GM18499 (cell line): ENCODE results near the gene USP49.

Experiments used
- ATAC-seq: cut with Tn5 transposase; IDR thresholded peaks from one replicate; pipeline ENCODE4 v1.9.1; 2021; ENCODE audit warnings: moderate number of reproducible peaks; ENCODE audit not compliant: insufficient read depth, unreplicated experiment

USP49 gene

DNA sequence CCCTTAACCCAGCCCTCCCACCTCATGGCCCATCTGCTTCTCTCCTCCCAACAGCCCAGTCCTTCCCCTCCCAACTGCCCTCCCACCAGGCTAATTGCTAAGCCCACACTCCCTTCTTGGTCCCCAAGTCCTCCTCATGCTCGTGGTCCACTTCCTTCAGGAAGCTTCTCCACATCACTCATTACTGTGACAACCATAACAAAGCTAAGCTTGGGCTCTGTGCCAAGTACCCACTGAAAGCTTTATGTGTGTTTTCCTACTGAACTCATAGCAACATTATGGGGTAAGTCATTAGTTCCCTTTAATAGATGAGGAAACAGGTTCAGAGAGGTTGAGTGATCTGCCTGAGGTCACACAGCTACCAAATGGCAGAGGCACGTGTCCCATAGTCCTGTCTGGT is 131.7 kb downstream of the USP49 start:
- ATAC-seq: no peak

DNA sequence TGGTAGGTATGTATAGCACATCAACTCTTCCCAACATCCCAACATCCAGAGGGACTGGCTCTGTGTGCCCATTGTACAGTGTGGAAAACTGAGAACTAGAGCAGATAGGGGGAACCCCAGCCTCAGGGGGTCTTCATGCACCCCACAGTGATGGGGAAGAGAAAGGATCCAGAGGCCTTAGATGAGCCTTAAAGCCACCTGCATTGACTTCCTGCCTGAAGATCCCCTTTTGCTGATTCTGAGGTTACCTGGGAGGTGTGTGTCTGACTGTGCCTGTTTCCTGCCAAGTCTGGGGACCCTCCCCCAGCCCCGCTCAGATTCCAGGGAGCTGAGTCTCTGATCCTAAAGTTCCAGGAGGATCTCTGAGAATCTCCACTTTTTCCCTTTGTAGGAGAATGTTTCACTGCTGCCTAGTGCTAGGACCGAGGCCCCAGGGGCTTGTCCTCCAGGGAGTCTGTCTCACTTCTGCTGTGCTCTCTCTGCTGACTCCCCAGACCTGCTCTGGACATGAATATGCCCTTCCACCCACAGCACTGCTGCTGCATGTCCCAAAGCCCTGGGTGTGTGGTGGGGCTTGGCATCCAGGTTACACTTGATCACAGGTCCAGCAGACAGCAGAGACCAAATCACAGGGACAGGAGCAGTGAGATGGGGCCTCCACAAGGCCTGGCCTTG is 135.1 kb downstream of the USP49 start:
- no peak for ATAC-seq

DNA sequence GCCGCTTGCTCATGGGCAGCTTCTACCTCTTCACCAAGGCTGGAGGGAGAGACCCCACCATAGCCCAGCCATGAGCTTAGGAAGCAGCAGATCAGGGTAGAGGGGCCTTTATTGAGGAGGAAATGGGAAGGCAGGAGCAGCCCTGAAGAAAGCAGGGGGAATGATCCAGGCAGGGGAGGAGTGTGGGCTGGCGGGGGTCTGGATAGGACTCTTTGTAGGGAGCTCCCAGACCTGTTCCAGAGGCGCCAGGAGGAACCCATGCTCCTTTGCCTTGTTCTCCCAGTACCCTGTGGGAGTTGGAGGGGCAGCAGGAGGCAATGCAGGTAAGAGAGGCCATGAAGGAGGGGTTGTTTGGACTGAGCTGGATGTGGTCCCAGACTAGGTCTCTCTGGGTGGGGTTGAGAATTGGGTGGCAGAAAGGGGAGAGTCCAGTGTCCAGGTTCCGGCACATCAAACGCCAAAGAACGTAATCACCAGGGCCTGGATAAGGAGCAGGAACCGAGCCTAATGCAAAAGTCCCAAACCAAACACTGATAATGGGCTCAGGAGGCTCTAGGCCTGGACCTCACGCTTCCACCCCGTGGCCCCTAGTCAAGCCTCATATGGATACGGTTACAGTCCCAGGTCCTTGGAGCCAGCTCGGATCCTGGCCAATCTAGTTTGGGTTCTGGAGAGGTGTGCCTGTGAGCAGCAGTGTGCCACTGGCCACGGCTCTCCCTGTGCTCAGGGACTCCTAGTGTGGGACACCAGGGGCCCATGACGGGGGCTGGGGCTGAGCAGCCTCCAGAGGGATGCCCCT is 135.9 kb downstream of the USP49 start:
- ATAC-seq: no peak

DNA sequence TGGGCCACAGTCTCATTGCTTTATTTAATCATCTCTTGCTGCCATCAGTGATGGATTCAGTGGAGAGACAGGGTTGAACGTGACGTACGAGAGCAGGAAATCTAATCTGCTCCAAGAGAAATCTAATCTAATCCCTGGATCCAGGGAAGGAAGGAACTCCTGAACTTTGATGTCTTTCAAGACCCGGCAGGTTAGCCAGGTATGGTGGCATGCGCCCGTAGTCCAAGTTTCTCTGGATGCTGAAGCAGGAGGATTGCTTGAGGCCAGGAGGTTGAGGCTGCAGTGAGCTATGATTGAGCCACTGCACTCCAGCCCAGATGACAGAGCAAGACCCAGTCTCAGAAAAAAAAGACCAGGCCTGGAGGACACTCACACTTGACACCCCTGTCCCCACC is 136.5 kb downstream of the USP49 start:
- ATAC-seq: no peak

DNA sequence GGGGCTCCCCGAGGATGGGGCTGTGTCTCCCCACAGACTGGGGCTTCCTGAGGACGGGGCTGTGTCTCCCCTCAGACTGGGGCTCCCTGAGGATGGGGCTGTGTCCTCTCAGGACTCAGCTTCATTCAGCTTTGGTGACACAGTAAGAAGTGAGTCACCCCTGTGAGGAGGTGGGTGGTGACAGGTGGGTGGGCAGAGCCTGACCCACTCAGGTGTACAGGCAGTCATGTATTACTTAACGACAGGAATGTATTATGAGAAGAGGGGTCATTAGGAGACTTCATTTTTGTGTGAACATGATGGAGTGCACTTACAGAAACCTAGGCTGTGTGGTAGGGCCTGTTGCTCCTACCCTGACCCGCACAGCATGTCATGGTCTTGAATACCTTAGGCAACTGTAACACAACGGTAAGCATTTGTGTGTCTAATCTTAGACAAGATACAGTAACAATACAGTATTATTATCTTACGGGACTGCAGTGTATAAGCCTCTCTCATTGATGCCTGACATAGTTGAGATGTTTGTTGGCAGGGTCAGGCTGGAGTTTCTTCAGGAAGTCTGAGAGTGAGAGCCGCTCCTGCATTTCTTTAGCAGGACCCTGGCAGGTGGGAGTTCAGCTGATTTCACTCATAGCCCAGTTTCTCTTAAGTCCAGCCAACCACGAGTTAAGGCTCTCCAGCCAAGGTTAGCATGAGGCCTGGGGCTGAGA is 137.1 kb downstream of the USP49 start:
- no peak for ATAC-seq

DNA sequence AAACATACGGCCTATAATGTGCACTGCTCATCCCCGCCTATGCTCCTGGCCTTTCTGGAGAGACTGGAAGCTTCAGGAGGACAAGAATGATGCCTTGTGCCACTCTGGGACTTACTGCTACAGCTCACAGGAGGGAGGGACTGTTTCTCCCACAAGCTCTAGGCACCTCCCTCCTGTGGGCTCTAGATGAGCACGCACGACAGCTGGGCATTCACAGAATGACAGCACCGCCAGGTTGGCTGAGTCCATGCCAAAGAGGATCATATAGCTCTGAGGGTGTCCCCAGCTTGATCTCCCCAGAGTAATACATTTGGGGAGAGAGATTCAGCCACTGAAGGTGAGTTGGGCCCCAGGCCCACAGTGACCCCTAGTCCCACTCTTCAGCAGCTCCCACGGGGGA is 137.9 kb downstream of the USP49 start:
- no peak for ATAC-seq

DNA sequence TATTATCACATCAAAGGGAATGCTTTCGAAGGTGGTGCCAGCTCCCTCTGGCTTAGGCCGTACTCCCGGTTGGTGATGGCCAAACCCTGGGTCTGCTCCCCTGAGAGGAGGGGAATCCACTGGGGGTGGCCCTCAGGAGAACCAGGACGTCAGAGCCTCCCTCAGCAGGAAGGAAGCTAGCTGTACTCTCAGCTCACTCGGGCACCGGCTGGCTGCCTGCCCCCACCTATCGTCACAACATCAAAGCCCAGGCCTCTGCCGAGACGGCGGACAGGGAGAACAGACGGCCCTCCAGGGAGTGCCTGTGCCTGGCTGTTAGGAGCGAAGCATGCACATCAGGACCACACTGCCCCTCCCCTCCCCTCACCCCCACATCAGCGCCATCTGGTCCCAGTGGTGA is 138.8 kb downstream of the USP49 start:
- no peak for ATAC-seq

DNA sequence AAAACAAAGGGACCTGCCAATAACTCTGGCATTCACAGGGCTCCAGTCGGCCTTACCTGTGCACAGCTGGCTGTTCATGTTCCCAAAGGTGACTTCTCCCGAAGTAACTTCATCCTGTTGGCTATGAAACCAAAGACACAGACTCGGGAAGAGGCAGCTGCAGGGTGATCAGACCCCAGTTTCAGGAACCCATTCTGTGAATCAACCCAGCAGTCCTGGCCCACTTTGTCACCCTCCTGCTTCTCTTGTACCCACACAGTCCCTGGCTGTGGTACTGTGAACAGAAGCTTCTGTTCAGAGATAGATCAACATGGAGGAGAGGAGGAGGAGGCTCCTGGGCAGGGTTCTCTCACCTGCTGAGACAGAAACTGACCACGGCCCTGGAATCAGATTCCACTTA is 139.3 kb downstream of the USP49 start:
- no peak for ATAC-seq

DNA sequence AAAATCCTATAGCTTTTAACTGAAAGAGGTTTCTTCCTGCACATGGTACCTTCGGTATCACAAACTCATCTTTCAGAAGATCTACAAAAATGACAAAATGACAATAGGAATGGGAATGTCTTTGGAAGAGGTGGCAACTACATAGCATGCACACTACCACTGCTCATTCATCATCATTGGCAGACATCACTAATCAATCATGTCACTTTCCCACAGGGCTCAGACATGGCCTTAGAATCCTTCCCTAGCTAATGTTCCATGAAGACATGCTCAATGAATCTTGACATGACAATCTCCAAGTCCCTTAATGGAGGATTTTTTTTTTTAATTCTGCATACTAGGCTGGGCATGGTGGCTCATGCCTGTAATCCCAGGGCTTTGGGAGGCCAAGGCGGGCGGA is 144.8 kb downstream of the USP49 start:
- no peak for ATAC-seq

DNA sequence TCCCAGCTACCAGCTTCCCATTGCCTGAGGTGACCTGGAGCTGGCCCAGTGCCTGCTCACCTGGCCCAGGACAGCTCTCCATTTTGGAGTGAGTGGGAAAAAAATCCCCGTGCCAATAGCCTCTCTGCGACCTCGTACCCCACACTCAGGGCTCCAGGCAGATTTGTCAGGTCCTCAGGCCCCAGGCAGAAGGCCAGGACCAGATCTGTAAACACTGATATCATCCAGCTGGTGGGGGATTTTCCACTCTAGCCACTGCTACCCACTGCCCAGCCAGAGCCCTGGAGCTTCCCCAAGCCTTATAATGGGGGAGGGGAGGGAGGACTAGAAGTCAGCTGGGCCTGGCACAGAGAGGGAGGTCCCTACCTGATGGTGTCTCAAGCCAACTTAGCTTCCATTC is 146.6 kb downstream of the USP49 start:
- ATAC-seq: no peak

DNA sequence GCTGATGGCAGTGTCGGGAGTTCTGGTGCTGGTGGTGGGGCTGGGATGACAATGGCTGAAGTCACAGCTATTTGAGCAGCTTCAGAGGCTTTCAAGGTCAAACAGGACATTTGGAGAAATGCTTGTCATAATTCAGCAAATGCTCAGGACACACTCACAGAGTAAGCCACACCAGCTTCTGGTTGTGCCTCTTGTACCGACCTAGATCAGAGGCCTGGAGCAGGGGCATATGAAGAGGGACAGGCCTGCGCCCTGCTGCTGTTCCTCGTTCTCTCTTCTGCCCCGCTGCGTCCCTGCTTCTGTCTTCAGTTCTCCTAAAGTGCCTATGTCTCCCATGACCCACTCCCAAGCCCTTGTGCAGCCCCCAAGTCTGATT is 147.1 kb downstream of the USP49 start:
- ATAC-seq: no peak

DNA sequence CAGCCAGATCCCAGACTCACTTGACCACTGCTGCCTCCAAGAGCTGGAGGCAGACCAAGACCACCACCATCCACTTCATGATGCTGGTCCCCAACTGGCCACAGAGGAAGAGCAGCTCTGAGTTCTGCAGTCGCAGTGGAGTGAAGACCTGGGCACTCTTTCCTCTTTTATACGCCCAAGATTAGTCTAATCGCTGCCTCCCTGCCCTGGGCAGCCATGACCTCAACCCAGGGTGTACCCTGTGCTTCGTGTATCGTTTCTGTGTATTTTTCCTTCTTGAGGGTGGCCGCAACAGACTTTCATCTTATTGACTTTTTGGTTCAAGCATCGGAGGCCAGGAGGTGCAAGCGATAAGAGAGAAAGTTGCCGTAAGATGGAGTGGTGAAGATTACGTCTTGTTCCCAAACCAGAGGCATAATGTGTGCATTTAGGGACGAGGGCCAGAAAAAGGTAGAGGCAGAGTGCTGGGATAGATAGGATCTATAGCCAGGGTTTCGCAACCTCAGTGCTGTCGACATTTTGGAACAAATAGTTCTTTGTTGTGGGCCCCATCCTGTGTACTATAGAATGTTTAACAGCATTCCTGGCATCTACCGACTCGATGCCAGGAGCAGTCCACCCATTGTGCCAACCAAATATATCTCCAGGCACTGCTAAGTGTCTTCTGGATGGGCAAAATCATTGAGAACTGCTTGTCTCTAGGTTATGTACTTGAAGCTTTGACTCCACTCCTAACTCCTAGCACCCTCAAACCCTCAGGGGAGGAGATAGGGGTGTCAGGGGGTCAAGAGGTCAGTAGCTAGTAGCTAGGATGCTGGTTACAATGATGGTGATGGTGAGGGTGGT is 147.7 kb downstream of the USP49 start, which contains the start of gene PGC:
PGC (minus strand) TSS at position 142 of the 846 bp plus-strand sequence; CDS start at position 79, 63 bp downstream.
- no peak for ATAC-seq

DNA sequence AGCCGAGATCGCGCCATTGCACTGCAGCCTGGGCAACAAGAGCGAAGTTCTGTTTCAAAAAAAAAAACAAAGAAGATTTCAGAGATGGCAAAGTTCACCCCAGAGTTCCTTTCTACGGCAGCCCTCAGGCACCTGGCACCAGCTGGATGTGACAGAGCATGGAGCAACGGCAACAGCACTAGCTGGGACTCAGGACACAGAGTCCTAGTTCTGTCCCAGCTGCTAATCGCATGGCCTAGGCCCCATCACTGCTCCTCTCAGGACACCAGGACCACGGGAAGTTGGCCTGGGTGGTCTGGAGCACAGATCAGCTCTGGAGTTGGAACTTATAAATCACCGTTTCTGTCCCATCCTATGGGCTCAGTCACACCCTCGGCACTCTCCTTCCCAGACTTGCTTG is 149.1 kb downstream of the USP49 start:
- ATAC-seq: no peak

DNA sequence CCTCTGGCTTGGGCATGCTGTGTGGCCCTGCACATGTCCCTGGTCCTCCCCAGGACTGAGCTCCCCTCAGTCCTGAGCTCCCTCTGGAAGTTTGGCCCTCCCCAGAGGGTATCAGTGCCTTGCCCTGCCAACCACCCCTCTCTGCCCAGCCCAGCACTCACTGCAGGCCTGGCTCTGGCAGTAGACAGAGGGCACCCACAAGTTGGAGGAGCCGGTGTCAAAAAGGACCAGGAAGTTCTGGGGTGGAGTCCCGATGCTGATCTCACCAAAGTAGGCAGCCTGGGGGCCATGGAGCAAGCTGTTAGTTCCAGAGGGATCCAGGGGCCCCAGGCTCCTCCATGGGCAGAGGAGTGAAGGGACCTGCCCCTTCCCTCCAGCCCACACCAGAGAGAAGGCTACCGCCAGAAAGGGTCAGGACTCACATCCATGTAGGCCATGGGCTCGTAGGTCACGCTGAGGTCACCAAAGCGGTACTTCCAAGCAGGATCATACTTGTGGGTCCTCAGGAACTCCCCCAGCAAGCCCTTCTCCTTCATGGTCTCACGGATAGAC is 150.9 kb downstream of the USP49 start:
- ATAC-seq: no peak

DNA sequence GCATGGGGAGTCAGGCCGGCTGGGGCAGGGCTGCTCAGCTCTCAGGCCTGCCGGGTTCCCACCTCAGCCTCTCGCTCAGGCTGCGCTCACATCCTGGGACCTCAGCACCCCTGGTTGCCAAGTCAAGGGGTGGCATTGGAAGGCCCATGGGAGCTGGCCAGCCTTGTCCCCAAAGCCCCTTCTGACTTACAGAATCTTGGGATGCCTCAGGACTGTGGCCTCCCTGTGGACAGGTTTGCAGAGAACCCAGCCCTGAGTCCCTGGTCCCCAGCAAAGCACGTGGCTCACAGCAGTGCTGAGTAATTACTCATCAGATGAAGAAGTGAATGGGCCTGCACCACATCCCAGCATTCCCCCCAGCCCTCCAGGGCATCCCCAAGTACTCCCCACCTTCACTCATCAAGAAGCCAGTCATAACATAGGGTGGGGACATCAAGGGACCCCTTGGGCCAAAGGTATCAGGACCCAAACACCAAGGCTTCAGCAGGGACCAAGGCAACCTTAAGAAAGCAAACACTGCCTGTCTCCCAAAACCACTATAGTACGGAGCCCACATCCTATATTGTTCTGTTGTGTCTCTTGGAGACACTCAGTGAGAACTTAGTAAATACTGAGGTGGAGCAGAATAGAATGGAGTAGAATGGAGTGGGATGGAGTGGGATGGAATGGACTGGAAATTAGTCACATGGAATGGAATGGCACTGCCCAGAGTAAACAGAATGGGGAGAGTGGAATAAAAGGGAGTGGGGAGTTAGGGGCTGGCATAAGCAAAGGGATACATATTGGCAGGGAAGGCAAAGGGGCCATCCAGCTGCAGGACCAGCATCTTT is 151.6 kb downstream of the USP49 start:
- no peak for ATAC-seq

DNA sequence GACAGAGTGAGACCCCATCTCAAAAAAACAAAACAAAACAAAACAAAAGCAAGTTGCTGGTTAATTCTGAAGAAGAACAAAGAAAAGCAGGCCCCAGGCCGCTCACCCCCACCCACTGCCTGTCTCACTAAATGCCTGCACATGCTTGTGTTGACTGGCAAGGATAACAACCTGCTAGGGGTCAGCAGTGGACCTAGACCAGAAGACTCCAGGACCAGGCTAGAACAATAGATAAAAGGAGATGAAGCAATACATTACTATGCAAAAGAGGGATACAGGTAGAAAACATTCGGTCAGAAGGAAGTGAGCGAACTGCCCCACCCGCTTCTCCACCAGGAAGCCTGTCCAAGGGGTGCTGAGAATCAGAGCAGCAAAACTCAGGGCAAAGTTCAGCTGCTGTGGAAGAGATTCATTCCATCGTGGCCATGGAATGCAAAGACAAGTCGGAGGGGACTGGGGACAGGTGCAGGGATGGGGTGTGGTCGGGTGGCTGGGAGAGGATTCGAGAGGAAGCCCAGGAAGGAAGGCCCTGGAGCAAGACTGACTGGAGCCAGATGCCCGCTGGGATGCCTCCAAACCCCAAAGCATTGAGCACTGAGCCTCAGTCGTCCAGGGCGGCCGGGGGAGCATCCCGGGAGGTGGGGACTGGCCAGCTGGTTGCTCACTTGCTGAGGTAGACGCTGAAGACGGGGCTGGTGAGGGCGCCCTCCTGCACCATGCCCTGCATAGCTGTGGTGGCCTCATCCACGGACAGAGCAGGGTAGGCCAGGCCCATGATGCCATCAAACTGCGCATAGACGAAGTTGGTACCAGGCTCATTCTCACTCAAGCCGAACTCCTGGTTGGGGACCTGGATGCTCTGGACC is 153.3 kb downstream of the USP49 start:
- ATAC-seq: no peak

DNA sequence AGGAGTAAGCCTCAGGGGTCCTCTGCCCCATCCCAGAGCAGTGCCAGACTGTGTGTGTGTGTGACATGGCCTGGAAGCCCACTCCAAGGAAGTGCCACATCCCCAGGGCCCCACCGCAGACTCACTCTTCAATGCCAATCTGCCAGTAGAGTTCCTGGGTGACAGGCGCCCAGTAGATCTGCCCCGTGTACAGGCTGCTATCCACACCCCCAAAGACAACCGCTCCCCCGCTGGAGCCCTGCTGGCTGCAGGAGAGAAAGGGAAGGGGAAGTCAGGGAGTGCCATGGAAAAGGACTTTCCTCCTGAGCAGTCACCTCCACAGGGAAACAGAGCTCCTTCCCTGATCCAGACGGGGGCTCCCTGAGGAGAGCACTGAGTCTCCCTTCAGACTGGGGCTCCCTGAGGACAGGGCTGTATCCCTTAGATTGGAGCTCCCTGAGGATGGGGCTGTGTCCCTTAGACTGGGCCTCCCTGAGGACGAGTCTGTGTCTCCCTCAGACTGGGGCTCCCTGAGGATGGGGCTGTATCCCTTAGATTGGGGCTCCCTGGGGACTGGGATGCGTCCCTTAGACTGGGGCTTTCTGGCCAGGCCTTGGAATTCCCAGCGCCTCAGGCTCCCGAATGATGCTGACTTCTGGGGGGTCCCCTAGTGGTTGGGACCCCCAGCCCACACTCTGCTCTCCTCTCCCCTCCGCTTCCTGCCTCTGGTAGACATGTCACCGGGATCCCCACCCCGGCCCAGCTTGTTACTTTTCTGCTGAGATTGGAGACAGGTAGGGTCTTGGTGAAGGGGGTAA is 154.6 kb downstream of the USP49 start:
- no peak for ATAC-seq
